GM21381 (cell line): ENCODE results near the gene GNLY.

Source experiments
- ATAC-seq: cut with Tn5 transposase; IDR thresholded peaks from one replicate; pipeline ENCODE4 v1.9.1; 2021; ENCODE audit warnings: mild to moderate bottlenecking, moderate library complexity; ENCODE audit not compliant: unreplicated experiment

Gene GNLY

GRCh38 chr2:85681776-85682175 is 12.4 kb upstream of the GNLY start:
- no peak for ATAC-seq

DNA sequence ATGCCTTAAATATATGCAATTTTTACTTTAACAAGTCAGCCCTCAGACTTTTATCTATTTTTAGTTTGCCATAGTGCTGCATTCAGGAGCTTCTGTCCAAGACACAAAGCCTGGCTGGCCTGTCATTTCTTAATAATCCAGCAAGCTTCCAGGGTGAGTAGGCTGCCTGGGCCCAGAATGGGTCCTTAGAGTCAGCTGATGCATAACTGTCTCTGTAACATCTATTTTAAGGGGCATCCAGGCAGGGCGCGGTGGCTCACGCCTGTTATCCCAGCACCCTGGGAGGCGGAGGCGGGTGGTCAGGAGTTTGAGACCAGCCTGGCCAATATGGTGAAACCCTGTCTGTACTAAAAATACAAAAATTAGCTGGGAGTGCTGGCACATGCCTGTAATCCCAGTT is 11.8 kb upstream of the GNLY start:
- no peak for ATAC-seq

GRCh38 chr2:85684380-85684779 is 9.8 kb upstream of the GNLY start:
- no peak for ATAC-seq

DNA sequence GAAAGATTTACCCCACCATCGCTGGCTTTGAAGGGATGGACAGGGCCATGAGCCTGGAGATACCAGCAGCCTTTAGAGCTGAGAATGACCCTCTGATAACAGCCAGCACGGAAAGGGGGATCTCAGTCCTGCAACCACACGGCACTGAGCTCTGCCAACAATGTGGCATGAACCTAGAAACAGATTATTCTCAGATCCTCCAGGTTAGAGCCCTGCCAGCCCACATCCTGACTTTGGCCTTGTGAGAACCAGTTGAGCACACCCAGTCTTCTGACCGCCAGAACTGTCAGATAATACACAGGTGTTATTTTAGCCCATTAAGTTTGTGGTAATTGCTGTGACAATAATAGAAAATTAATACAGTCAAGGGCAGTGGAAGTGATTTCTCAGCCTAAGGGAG is 9.4 kb upstream of the GNLY start:
- ATAC-seq = no peak

DNA sequence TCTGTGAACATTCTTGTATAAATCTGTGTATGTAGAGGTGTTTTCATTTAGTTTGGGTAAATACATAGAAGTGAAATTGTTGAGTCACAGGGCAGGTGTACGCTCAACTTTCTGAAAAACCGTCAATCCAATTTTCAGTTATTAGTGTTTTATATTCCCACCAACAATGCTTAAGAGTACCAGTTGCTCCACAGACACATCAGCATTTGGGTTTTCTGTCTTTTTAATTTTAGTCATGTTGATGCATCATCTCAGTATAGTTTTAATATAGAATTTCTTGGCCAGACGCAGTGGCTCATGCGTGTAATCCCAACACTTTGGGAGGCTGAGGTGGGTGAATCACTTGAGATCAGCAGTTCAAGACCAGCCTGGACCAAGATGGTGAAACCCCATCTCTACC is 3.2 kb upstream of the GNLY start:
- no peak for ATAC-seq

DNA sequence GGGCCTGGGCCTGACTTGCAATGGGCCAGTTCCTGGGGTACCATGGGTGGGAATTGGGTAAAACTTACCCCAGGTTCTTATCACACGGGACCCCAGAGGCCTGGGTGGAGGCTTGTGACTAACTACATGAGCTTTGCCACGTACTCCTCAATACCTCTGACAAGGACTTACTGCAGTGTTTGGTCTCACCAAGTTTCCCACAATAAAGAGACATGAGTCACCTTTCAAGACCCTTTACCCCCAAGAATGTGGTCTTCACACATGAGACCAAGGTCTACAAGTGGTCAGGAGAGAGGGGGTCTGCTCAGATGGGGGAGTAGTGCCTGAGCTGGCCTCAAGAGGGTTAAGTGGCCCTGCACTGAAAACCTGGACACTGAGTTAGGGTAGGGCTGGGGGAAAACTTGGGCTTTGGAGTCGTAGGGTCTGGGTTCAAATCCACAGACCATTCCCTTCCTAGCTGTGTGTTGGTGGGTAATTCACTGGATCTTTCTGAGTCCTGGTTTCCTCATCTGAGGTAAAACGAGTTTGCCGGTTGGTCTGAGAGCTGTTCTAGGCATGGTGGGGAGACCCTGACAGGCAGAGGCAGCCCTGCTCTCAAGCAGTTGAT is 2.0 kb upstream of the GNLY start:
- ATAC-seq = no peak

DNA sequence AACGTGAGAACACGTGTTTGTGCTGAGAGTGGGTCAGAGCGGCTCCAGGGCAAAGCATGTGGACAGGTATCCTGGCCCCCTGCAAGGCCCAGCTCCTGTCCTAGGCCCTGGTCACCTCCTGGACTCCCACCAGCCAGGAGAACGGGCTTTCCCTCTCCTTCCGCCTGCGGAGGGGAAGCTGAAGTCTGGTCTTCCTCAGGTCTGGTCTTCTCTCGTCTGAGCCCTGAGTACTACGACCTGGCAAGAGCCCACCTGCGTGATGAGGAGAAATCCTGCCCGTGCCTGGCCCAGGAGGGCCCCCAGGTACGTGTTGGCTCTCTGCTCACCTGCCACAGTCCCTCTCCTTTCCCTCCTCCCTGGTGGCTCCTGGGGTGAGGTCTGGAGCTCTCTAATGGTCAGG is 963 bp downstream of the GNLY start:
- ATAC-seq = no peak

- ATAC-seq = no peak
Observed at GRCh38 chr2:85695691-85696668, 1.8 kb downstream of the GNLY start.

DNA sequence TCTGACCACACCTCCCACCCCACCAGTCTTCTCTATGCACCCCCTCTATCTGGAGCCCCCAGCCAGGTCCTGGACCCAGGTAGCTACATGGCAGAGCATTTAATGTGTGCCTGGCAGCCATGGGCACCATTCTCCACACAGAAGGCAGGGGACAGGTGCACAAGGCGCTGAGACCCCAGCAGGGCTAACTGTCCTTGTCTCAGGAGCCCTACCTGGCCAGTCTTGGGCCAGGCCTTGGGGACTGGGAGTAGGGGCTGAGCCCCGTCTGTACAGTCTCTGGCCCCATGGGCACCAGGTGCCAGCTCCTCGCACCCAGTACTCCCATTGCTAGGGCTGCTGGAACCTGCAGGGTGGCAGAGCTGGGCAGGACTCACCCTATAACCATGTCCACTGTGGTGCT is 2.9 kb downstream of the GNLY start:
- no peak for ATAC-seq

- ATAC-seq = no peak
Observed at GRCh38 chr2:85697716-85698115, 3.6 kb downstream of the GNLY start.

- ATAC-seq = no peak
Observed at GRCh38 chr2:85698184-85698879, 4.2 kb downstream of the GNLY start.

- ATAC-seq = no peak
Observed at GRCh38 chr2:85698880-85699254, 4.7 kb downstream of the GNLY start.

DNA sequence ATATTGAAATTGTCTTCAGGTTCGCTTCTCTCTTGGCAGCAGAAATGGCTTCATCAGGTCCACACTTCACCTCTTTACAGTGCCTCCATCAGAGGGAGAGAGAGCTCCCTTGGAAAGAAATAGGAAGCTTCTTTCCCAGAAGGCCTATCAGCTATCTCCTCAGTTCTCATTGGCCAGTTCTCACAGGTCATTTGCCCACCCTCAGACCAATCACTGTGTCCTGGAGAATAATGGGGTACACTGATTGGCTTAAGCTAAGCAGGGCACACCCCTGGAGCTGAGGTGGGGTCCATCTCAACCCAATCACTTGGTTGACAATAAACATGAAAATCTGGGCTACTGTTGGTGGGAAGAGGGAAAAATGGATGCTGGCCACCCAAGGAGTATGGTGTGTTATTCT is 5.2 kb downstream of the GNLY start:
- no peak for ATAC-seq

- ATAC-seq = no peak
Observed at GRCh38 chr2:85702172-85702571, 8.0 kb downstream of the GNLY start.

DNA sequence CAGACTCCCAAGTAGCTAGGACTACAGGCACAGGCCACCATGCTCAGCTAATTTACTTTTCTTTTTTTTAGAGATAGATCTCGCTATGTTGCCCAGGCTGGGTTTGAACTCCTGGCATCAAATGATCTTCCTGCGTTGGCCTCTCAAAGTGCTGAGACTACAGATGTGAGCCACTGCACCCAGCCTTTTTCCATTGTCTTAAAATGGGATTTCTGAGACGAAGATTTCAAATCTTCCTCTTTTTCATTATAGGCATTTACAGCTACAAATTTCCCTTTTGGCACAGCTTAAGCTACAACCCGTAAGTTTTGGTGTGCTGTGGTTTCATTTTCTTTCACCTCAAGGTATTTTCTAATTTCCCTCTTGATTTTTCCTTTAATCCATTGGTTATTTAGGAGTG is 8.6 kb downstream of the GNLY start:
- no peak for ATAC-seq

GRCh38 chr2:85703329-85703728 is 9.2 kb downstream of the GNLY start:
- ATAC-seq = no peak

DNA sequence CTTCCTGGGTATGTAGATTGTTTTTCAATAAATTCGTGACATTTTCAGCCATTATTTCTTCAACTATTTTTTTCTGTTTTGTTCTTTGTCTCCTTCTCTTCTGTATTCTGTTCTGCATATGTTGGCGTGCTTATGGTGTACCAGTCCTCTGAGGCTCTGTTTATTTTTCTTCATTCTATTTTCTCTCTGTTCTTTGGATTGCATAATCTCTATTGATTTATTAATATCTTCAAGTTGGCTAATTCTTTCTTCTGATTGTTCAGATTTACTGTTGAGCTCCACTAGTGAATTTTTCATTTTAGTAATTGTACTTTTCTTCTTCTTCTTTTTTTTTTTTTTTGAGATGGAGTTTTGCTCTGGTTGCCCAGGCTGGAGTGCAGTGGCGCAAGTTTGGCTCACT is 9.9 kb downstream of the GNLY start:
- ATAC-seq = no peak

- peak; percentile 57 for ATAC-seq
Observed at GRCh38 chr2:85704800-85705679, 10.9 kb downstream of the GNLY start.

- ATAC-seq = no peak
Observed at GRCh38 chr2:85705680-85706039, 11.5 kb downstream of the GNLY start.

GRCh38 chr2:85706063-85706462 is 11.9 kb downstream of the GNLY start:
- no peak for ATAC-seq
